HCT116 (cell line): Measurements from ENCODE around the gene SLFN12. TPM values are rescaled to one million over a fixed set of nuclear protein-coding genes. Genes with fewer than 3 reads are reported as not detected.

Experiments
- ATAC-seq: fragments of 200-7000 bp; cut with Tn5 transposase; 2 replicates; pipeline ENCODE4 v1.9.1; 2020; ENCODE audit warnings: mild to moderate bottlenecking, moderate library complexity
- BruUV-seq: library from RNA; stranded (reverse); fragments of 400-500 nt; replicated peaks from 2 replicates; lab custom pipeline; 2021; lab: Mats Ljungman, UMichigan
- CTCF ChIA-PET: fragments of 300-600 bp; sonication (Branson Sonifier 250); formaldehyde crosslinking; loops from one replicate; lab custom pipeline; 2021; ENCODE audit warnings: antibody characterized with exemption; lab: Charles Lee
- POLR2A ChIA-PET: fragments of 300-600, 350-600 bp; sonication (Branson Sonifier 250); formaldehyde crosslinking; loops from one replicate; lab custom pipeline; 2021; ENCODE audit warnings: antibody characterized with exemption; lab: Charles Lee
- RAD21 ChIA-PET, 2 experiments: fragments of 300-600 bp; sonication (Branson Sonifier 250); formaldehyde crosslinking; loops; one replicate each; lab custom pipeline; 2023; ENCODE audit warnings: low total read pairs in 2 of 2; ENCODE audit not compliant: uncharacterized antibody in 2 of 2, unreplicated experiment in 2 of 2, low non-redundant PET in 1 of 2; lab: Charles Lee
- DNase-seq: peaks from one replicate; pipeline ENCODE4 v3.0.0-alpha.2; 2010; ENCODE audit warnings: low read depth, low spot score
- H2AFZ ChIP-seq: fragments of 200-600 bp; shearing (Covaris generic), sonication (generic); 2 replicates; pipeline ENCODE4 v1.6.1; 2017; ENCODE audit warnings: low read depth, mixed run types, mixed read lengths, antibody characterized with exemption, low read length; ENCODE audit not compliant: poor library complexity, severe bottlenecking
- H3K27ac ChIP-seq: 2 replicates; pipeline ENCODE4 v1.5.1; 2012; ENCODE audit warnings: low read depth, low read length
- H3K27me3 ChIP-seq: fragments of 200-600 bp; sonication (generic); 2 replicates; pipeline ENCODE4 v1.6.1; 2016; ENCODE audit warnings: mixed run types, low read length, mixed read lengths; ENCODE audit not compliant: insufficient read depth
- H3K36me3 ChIP-seq, 2 experiments: fragments of 200-500 bp in 1 of 2; fragments of 200-600 bp in 1 of 2; sonication (Bioruptor generic) in 1 of 2; sonication (generic) in 1 of 2; 2 replicates each; pipeline versions ENCODE4 v1.5.1 to v1.6.1; 2014 to 2016; ENCODE audit warnings: low read length in 2 of 2, inconsistent platforms in 1 of 2, mixed read lengths in 1 of 2, mixed run types in 1 of 2; ENCODE audit not compliant: insufficient read depth in 2 of 2, control insufficient read depth in 1 of 2
- H3K4me1 ChIP-seq, 2 experiments: fragments of 200-600 bp in 1 of 2; sonication (generic) in 1 of 2; 2 replicates each; pipeline versions ENCODE4 v1.5.1 to v1.6.1; 2012 to 2017; ENCODE audit warnings: low read length in 2 of 2, inconsistent platforms in 1 of 2, mild to moderate bottlenecking in 1 of 2, mixed read lengths in 1 of 2, mixed run types in 1 of 2, moderate library complexity in 1 of 2; ENCODE audit not compliant: insufficient read depth in 2 of 2, control insufficient read depth in 1 of 2
- H3K4me2 ChIP-seq: fragments of 200-600 bp; sonication (generic); 2 replicates; pipeline ENCODE4 v1.6.1; 2017; ENCODE audit warnings: mixed run types, low read length, mixed read lengths
- H3K4me3 ChIP-seq, 2 experiments: fragments of 200-600 bp in 1 of 2; sonication (generic) in 1 of 2; replicated peaks in 1 of 2; 2 replicates each; pipeline ENCODE4 v1.5.1; 2011 to 2016; ENCODE audit warnings: low read length in 2 of 2, control low read depth in 1 of 2, low read depth in 1 of 2, mild to moderate bottlenecking in 1 of 2, mixed read lengths in 1 of 2, mixed run types in 1 of 2
- H3K79me2 ChIP-seq: fragments of 200-600 bp; sonication (generic); 2 replicates; pipeline ENCODE4 v1.6.1; 2017; ENCODE audit warnings: mild to moderate bottlenecking, mixed run types, low read length, moderate library complexity, mixed read lengths; ENCODE audit not compliant: insufficient read depth
- H3K9ac ChIP-seq: fragments of 200-600 bp; sonication (generic); 2 replicates; pipeline ENCODE4 v1.6.1; 2016; ENCODE audit warnings: low read length, mixed read lengths
- H3K9me2 ChIP-seq: fragments of 200-600 bp; sonication (generic), shearing (Covaris generic); 2 replicates; pipeline ENCODE4 v1.6.1; 2017; ENCODE audit warnings: mixed run types, mild to moderate bottlenecking, moderate library complexity; ENCODE audit not compliant: insufficient read depth
- H3K9me3 ChIP-seq, 2 experiments: fragments of 200-500 bp in 1 of 2; fragments of 200-600 bp in 1 of 2; sonication (Bioruptor generic) in 1 of 2; sonication (generic) in 1 of 2; 2 replicates each; pipeline ENCODE4 v1.6.1; 2014 to 2017; ENCODE audit warnings: low read length in 2 of 2, mixed read lengths in 2 of 2, inconsistent platforms in 1 of 2, low read depth in 1 of 2, mild to moderate bottlenecking in 1 of 2, mixed run types in 1 of 2, moderate library complexity in 1 of 2; ENCODE audit not compliant: control insufficient read depth in 1 of 2, insufficient read depth in 1 of 2
- H4K20me1 ChIP-seq: fragments of 200-600 bp; sonication (generic), shearing (Covaris generic); 2 replicates; pipeline ENCODE4 v1.6.1; 2017; ENCODE audit warnings: mixed run types, mild to moderate bottlenecking, moderate library complexity; ENCODE audit not compliant: insufficient read depth
- CBX3 ChIP-seq: IDR thresholded peaks from 2 replicates; pipeline ENCODE4 v1.6.1; 2012; ENCODE audit warnings: low read depth
- CTCF ChIP-seq, 3 experiments: fragments of 200-600 bp in 1 of 3; sonication (generic) in 1 of 3; IDR thresholded peaks in 2 of 3; conservative IDR thresholded peaks in 1 of 3; 2 replicates each; pipeline ENCODE4 v1.5.1; 2012 to 2017; ENCODE audit warnings: low read depth in 2 of 3, low read length in 2 of 3, antibody characterized with exemption in 1 of 3, borderline replicate concordance in 1 of 3, control low read depth in 1 of 3, mild to moderate bottlenecking in 1 of 3, mixed read lengths in 1 of 3, mixed run types in 1 of 3, moderate library complexity in 1 of 3; ENCODE audit not compliant: insufficient read depth in 1 of 3
- EGR1 ChIP-seq: IDR thresholded peaks from 2 replicates; pipeline ENCODE4 v1.6.1; 2012; ENCODE audit warnings: low read depth
- EZH2 ChIP-seq: fragments of 200-600 bp; sonication (generic); IDR thresholded peaks from 2 replicates; pipeline ENCODE4 v1.6.1; 2017; ENCODE audit warnings: antibody characterized with exemption, mixed run types
- EZH2phosphoT487 ChIP-seq: fragments of 200-600 bp; IDR thresholded peaks from 2 replicates; pipeline ENCODE4 v1.6.1; 2018; ENCODE audit warnings: antibody characterized with exemption, borderline replicate concordance
- JUND ChIP-seq: IDR thresholded peaks from 2 replicates; pipeline ENCODE4 v1.6.1; 2012
- POLR2AphosphoS5 ChIP-seq: IDR thresholded peaks from 2 replicates; pipeline ENCODE4 v1.6.1; 2011; ENCODE audit warnings: mild to moderate bottlenecking, low read depth, low read length, moderate library complexity
- RAD21 ChIP-seq: IDR thresholded peaks from 2 replicates; pipeline ENCODE4 v1.6.1; 2012; ENCODE audit warnings: low read depth, mild to moderate bottlenecking
- SIN3A ChIP-seq: IDR thresholded peaks from 2 replicates; pipeline ENCODE4 v1.6.1; 2012; ENCODE audit warnings: low read depth
- SP1 ChIP-seq: IDR thresholded peaks from 2 replicates; pipeline ENCODE4 v1.6.1; 2012; ENCODE audit warnings: low read depth
- TCF7L2 ChIP-seq: IDR thresholded peaks from 2 replicates; pipeline ENCODE4 v1.7.0; 2011; ENCODE audit warnings: borderline replicate concordance, inconsistent platforms; ENCODE audit not compliant: insufficient read depth, insufficient read length; ENCODE audit errors: extremely low read depth
- YY1 ChIP-seq: IDR thresholded peaks from 2 replicates; pipeline ENCODE4 v1.6.1; 2011; ENCODE audit warnings: low read length, low read depth, moderate library complexity, mild to moderate bottlenecking; ENCODE audit not compliant: insufficient replicate concordance; ENCODE audit errors: extremely low read depth
- ZFX ChIP-seq: fragments of 450-650 bp; IDR thresholded peaks from 2 replicates; pipeline ENCODE4 v1.6.1; 2017
- ZNF274 ChIP-seq: fragments of 200-500 bp; sonication (Bioruptor generic); IDR thresholded peaks from 2 replicates; pipeline ENCODE4 v1.6.1; 2014; ENCODE audit warnings: mild to moderate bottlenecking, low read depth, low read length, inconsistent platforms
- intact Hi-C: fragments of 100-400 bp; cut with micrococcal nuclease; formaldehyde crosslinking; loops from 2 replicates; pipeline ENCODE4 v1.10.0; 2022
- total RNA-seq: library from RNA; stranded (reverse); gene quantifications from one replicate; pipeline ENCODE4 v1.2.1, GENCODE V29; 2021; ENCODE audit not compliant: unreplicated experiment
- TF ChIP-seq, protein P1 (sequence below): IDR thresholded peaks from 2 replicates; pipeline ENCODE4 v1.6.1; 2012

Gene SLFN12
- total RNA-seq, 1 experiment from 2014 or later, result not detected

DNA sequence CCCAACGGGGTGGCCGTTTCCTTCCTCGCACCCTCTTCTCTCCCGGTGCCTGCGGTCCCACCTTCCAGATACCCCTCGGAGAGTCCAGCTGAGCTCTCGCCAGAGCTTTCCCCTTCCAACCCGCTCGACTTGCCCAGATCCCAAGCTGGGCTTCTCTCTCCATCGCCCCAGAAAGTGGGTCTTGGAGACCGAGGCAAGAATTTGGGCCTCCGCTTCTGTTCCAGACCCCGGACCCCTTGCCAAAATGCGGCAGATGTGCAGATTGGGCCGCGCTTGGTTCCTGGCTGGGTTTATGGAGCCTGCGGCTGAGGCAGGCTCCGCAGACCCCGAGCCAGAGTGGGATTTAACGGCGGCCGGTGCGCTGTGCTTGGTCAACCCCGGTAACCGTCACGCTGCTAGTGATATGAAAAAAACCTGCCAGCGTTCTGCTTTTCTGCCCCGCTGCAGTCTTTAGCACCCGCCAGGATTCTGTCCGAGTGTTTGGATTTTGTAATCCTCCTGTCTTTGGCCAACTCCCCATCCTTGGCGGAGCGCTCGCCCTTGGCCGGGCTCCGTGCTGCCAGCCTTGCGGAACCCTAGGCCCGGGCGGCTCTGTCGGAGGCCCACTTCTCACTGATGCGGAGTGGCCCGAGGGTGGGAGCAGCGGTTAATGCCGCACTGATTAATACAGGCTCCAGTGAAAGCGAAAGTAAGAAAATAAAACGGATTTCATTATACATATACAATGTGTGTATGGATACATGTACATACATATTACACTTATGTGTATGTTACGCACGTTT is 58.1 kb downstream of the SLFN12 start:
- no peak overlapping the region for H3K27ac ChIP-seq
- intact Hi-C loops, result no loop called here
- H2AFZ ChIP-seq, result no peak overlapping the region
- POLR2A ChIA-PET, result no interaction called here
- ATAC-seq (no peak), DNase-seq (no peak)
- peaks cover 27% of the 10 kb centered on the region for H3K27me3 ChIP-seq
- H3K4me2 ChIP-seq, result no peak overlapping the region
- H3K4me3 ChIP-seq, result no peak overlapping the region
- H3K36me3 ChIP-seq, result no peaks in the 10 kb centered on the region
- no peaks in the 10 kb centered on the region; the same call in 1 of the 2 replicates for H4K20me1 ChIP-seq
- H3K4me1 ChIP-seq, result no peaks in the 10 kb centered on the region
- TF ChIP-seq SP1 (no peak), POLR2AphosphoS5 (no peak), CBX3 (no peak), TCF7L2 (no peak), ZNF274 (no peak), JUND (no peak), YY1 (no peak), EZH2phosphoT487 (no peak), RAD21 (no peak), SIN3A (no peak), ZFX (no peak), CTCF (IDR thresholded peaks at IDR 0.05 in 2 of 3, conservative IDR thresholded peaks at IDR 0.05 in 1 of 3; ENCODE audit: borderline replicate concordance in 1 of 3, insufficient read depth in 1 of 3, low read depth in 2 of 3, low read length in 2 of 3) (no peak), EZH2 (no peak), EGR1 (no peak)
- TF ChIP-seq, protein P1, sequence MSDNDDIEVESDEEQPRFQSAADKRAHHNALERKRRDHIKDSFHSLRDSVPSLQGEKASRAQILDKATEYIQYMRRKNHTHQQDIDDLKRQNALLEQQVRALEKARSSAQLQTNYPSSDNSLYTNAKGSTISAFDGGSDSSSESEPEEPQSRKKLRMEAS, result no peak
- no peaks in the 10 kb centered on the region for H3K9me2 ChIP-seq
- no TSS peak for BruUV-seq
- CTCF ChIA-PET, result no interaction called here
- H3K79me2 ChIP-seq, result no peaks in the 10 kb centered on the region
- H3K9ac ChIP-seq, result no peak overlapping the region
- RAD21 ChIA-PET, result no interaction called here
- no peaks in the 10 kb centered on the region for H3K9me3 ChIP-seq
